Ovary (tissue), 9 donors: ENCODE results near the gene CEP128. TPM values are rescaled to one million over a fixed set of nuclear protein-coding genes. Genes with fewer than 3 reads are reported as not detected.

Source experiments
- DNase-seq, 5 donors: peaks; one replicate each; pipeline ENCODE4 v3.0.0-alpha.2; 2019 to 2020
- H3K27ac ChIP-seq, 2 donors: fragments of 200-600 bp; one replicate each; pipeline versions ENCODE4 v1.5.1 to v1.8.0; 2019 to 2022
- H3K27me3 ChIP-seq: fragments of 200-600 bp; one replicate; pipeline ENCODE4 v1.8.0; 2022
- H3K36me3 ChIP-seq: fragments of 200-600 bp; sonication (generic); one replicate; pipeline ENCODE4 v1.5.1; 2019
- H3K4me1 ChIP-seq: one replicate; pipeline ENCODE4 v1.8.1; 2013; ENCODE audit warnings: mild to moderate bottlenecking, moderate library complexity; ENCODE audit not compliant: insufficient read depth
- H3K4me3 ChIP-seq: fragments of 200-600 bp; sonication (generic); one replicate; pipeline ENCODE4 v1.5.1; 2017
- H3K9me3 ChIP-seq, 2 donors: fragments of 200-600 bp in 1 of 2; sonication (generic) in 1 of 2; one replicate each; pipeline versions ENCODE4 v1.5.1 to v1.8.1; 2013 to 2019; ENCODE audit warnings: mild to moderate bottlenecking in 1 of 2, moderate library complexity in 1 of 2
- EP300 ChIP-seq: sonication (generic); formaldehyde crosslinking; IDR thresholded peaks from one replicate; pipeline ENCODE4 v1.6.1; 2017; ENCODE audit warnings: antibody characterized with exemption
- POLR2A ChIP-seq: fragments of 450-650 bp; IDR thresholded peaks from one replicate; pipeline ENCODE4 v1.6.1; 2017; ENCODE audit warnings: antibody characterized with exemption, mild to moderate bottlenecking, moderate library complexity
- WGBS, 3 donors: extraction: QIAGEN DNeasy Blood & Tissue Kit in 1 of 3; methylation state at CpG; one replicate each; pipeline versions ENCODE4 v1.1.5 to v1.1.7; 2013 to 2017; 5-methylcytosine and 5-hydroxymethylcytosine counted together
- intact Hi-C, 4 donors: fragments of 100-400 bp; cut with DNase I; formaldehyde crosslinking; loops; one replicate each; pipeline versions ENCODE4 v1.11.0 to v1.15.1; 2022 to 2023
- polyA plus RNA-seq, 2 donors: library from polyadenylated mRNA; stranded (reverse); fragments of 200-250 nt in 1 of 2; fragments of 350-450 nt in 1 of 2; fragmentation: Illumina TruSeq in 1 of 2; extraction: RNeasy Lipid Tissue Mini Kit (QIAGEN cat#74804) in 1 of 2; gene quantifications; one replicate each; pipeline ENCODE4 v1.2.3, GENCODE V29; 2013 to 2014
- total RNA-seq, 7 donors: library from RNA; depleted of rRNA in 2 of 7; stranded (reverse); fragments of >200 nt in 2 of 7; fragmentation: NEBNext Ultra II Directional in 3 of 7; extraction: Animal tissue kit (Norgen Biotek cat#: 25700) in 3 of 7; gene quantifications; one replicate each; pipeline versions ENCODE4 v1.1.0 to v1.2.4, GENCODE V29; 2016 to 2023
- TF ChIP-seq, protein P1 (sequence below), 3 donors: fragments of 450-650 bp in 2 of 3; fragments of 200-600 bp in 1 of 3; IDR thresholded peaks; one replicate each; pipeline versions ENCODE4 v1.5.1 to v1.8.0; 2016 to 2022; ENCODE audit warnings: antibody characterized with exemption in 3 of 3, mild to moderate bottlenecking in 1 of 3
- donor health status: DM: no; HTN: no; CAD: no; lungs with moderate emphysema.
- donor health status: DM: no; HTN: no; CAD: no.
- donor health status: Bipolar disorder and iron deficiency.
- donor health status: DM: yes; HTN: yes; CAD: no.
- donor health status: DM: no; HTN: no; CAD: no.
- donor health status: DM: yes; HTN: yes; CAD: no.

The CEP128 gene
- total and polyA plus RNA-seq, 9 donors: 1.5 to 14.3 (median 6.4) TPM

- 80 to 90% (median 85%) methylated on average over 2 of the region's 2 CpGs for WGBS, 3 donors
- H3K4me3 ChIP-seq: no peak overlapping the region
- DNase-seq: no peak
- intact Hi-C loops: loop anchor here in 1 of 4 donors (10.0 kb wide), 2 partner anchors 207 to 507 kb away; no protein-coding TSS in a partner anchor
- H3K36me3 ChIP-seq: no peaks in the 10 kb centered on the region
- no peaks in the 10 kb centered on the region for H3K4me1 ChIP-seq
- no peaks in the 10 kb centered on the region for H3K27me3 ChIP-seq
- TF ChIP-seq, protein P1, sequence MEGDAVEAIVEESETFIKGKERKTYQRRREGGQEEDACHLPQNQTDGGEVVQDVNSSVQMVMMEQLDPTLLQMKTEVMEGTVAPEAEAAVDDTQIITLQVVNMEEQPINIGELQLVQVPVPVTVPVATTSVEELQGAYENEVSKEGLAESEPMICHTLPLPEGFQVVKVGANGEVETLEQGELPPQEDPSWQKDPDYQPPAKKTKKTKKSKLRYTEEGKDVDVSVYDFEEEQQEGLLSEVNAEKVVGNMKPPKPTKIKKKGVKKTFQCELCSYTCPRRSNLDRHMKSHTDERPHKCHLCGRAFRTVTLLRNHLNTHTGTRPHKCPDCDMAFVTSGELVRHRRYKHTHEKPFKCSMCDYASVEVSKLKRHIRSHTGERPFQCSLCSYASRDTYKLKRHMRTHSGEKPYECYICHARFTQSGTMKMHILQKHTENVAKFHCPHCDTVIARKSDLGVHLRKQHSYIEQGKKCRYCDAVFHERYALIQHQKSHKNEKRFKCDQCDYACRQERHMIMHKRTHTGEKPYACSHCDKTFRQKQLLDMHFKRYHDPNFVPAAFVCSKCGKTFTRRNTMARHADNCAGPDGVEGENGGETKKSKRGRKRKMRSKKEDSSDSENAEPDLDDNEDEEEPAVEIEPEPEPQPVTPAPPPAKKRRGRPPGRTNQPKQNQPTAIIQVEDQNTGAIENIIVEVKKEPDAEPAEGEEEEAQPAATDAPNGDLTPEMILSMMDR (IDR thresholded peaks at IDR 0.05): no peak
- TF ChIP-seq EP300: no peak
- no peak for TF ChIP-seq POLR2A
- no peak overlapping the region for H3K27ac ChIP-seq
- no peaks in the 10 kb centered on the region for H3K9me3 ChIP-seq
Observed at GRCh38 chr14:80958226-80958625, 16.7 kb upstream of the CEP128 start.

DNA sequence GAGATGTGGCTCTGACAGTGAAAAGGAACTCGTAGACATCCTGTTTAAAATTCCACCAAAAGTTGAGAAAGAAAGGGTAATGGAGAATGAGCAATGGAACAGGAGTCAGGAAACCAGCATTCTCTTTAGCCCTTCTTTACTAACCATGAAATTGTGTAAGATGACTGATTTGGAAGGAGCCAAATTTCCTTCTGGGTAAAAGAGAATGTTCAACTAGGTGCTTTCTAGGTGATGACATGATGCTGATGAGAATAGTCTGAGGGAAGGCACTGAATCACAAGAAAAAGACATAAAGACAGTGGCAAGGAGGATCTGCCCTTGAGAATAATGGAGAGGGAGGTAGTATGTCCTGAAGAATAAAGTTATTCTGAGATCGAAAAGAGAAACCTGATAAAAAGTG, 16.1 kb upstream of the CEP128 start:
- intact Hi-C loops: loop anchor here in 1 of 4 donors (10.0 kb wide), 2 partner anchors 207 to 507 kb away; no protein-coding TSS in a partner anchor
- no peak for DNase-seq
- Histone ChIP-seq H3K36me3 (no peaks in the 10 kb centered on the region), H3K4me3 (no peak overlapping the region), H3K9me3 (no peaks in the 10 kb centered on the region), H3K4me1 (no peaks in the 10 kb centered on the region), H3K27me3 (no peaks in the 10 kb centered on the region), H3K27ac (no peak overlapping the region)
- TF ChIP-seq, protein P1 (IDR thresholded peaks at IDR 0.05): no peak
- TF ChIP-seq POLR2A (no peak), EP300 (no peak)
- WGBS, 3 donors: 74 to 81% (median 80%) methylated on average over 2 of the region's 2 CpGs

DNA sequence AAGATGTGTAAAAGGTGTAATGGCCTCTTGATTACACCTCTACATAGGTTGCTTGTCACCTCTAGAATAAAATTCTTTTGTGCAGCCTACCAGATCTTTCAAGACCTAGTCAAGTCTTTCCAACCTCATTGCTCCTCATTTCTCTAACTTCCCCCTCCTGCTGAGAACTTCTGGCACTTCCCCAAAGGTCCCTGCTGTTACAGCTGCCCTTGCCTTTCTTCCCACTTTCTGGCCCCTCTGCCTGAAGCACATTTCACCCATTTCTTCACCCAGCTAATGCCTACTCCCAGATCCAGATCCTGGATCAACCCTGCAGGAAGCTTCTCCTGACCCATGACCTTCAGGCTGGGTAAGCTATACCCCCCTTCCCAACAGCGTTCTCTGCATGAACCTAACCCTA, 15.4 kb upstream of the CEP128 start:
- intact Hi-C loops: loop anchor here in 1 of 4 donors (10.0 kb wide), 2 partner anchors 208 to 508 kb away; no protein-coding TSS in a partner anchor
- Histone ChIP-seq H3K9me3 (no peaks in the 10 kb centered on the region), H3K36me3 (no peaks in the 10 kb centered on the region), H3K27ac (no peak overlapping the region), H3K27me3 (no peaks in the 10 kb centered on the region), H3K4me1 (no peaks in the 10 kb centered on the region), H3K4me3 (no peak overlapping the region)
- DNase-seq: no peak
- TF ChIP-seq, protein P1 (IDR thresholded peaks at IDR 0.05): no peak
- TF ChIP-seq POLR2A: no peak
- no peak for TF ChIP-seq EP300
- WGBS, 3 donors: 64 to 76% (median 75%) methylated on average over 1 of the region's 1 CpG

DNA sequence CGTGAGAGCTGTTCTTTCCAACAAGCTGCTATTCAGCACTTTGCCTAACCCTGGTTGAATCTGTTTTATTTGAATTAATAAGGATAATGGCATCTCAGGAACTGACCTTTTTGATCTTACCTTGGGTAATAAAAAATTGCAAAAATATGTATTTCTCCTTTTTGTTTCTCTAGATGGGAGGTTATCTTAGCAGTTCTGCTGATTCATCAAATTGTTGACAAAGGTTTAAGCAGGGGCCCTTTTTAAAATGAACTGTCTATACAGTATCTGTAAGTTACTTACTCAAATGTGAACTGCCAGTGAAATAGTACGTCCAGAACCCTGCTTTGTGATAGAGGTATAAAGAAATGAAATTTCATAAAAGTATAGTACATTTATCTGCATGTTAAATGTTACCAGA, 14.6 kb upstream of the CEP128 start:
- intact Hi-C loops: loop anchor here in 1 of 4 donors (10.0 kb wide), 2 partner anchors 209 to 509 kb away; no protein-coding TSS in a partner anchor
- Histone ChIP-seq H3K36me3 (no peaks in the 10 kb centered on the region), H3K4me1 (no peaks in the 10 kb centered on the region), H3K27ac (no peak overlapping the region), H3K4me3 (no peak overlapping the region), H3K27me3 (no peaks in the 10 kb centered on the region), H3K9me3 (no peaks in the 10 kb centered on the region)
- no peak for DNase-seq
- 60 to 70% (median 61%) methylated on average over 2 of the region's 2 CpGs for WGBS, 3 donors
- TF ChIP-seq, protein P1 (IDR thresholded peaks at IDR 0.05): no peak
- TF ChIP-seq POLR2A (no peak), EP300 (no peak)
